HEK293T (cell line): ENCODE results near the gene SSX2IP.

Experiments used
- CTCF ChIA-PET: fragments of 350-600 bp; formaldehyde crosslinking; extraction: SDS; loops from one replicate; lab custom pipeline; 2021; ENCODE audit warnings: antibody characterized with exemption, inconsistent platforms; lab: Yijun Ruan, JAX
- POLR2A ChIA-PET: fragments of 350-600 bp; formaldehyde crosslinking; extraction: SDS; loops from one replicate; lab custom pipeline; 2020; ENCODE audit warnings: antibody characterized with exemption, inconsistent platforms; lab: Yijun Ruan, JAX
- DNase-seq: peaks from one replicate; pipeline ENCODE4 v3.0.0; 2012; ENCODE audit warnings: mixed read lengths; ENCODE audit errors: extremely low spot score
- ARNT ChIP-seq: fragments of 450-650 bp; IDR thresholded peaks from 2 replicates; pipeline ENCODE4 v1.6.1; 2017; ENCODE audit warnings: mild to moderate bottlenecking
- BHLHE40 ChIP-seq: fragments of 450-650 bp; IDR thresholded peaks from 2 replicates; pipeline ENCODE4 v1.6.1; 2016; ENCODE audit warnings: mild to moderate bottlenecking, moderate library complexity, borderline replicate concordance
- CTBP1 ChIP-seq: fragments of 450-650 bp; IDR thresholded peaks from 2 replicates; pipeline ENCODE4 v1.6.1; 2016; ENCODE audit warnings: borderline replicate concordance
- ELF4 ChIP-seq: fragments of 450-650 bp; IDR thresholded peaks from 2 replicates; pipeline ENCODE4 v1.6.1; 2017; ENCODE audit warnings: antibody characterized with exemption
- FOXA1 ChIP-seq: fragments of 450-650 bp; IDR thresholded peaks from 2 replicates; pipeline ENCODE4 v1.6.1; 2016; ENCODE audit warnings: mild to moderate bottlenecking
- FOXK2 ChIP-seq: fragments of 450-650 bp; IDR thresholded peaks from 2 replicates; pipeline ENCODE4 v1.6.1; 2016; ENCODE audit warnings: mild to moderate bottlenecking
- FOXM1 ChIP-seq: fragments of 450-650 bp; IDR thresholded peaks from 2 replicates; pipeline ENCODE4 v1.6.1; 2017; ENCODE audit warnings: mild to moderate bottlenecking, borderline replicate concordance
- HDGF ChIP-seq: fragments of 450-650 bp; IDR thresholded peaks from 2 replicates; pipeline ENCODE4 v1.6.1; 2017; ENCODE audit warnings: antibody characterized with exemption, borderline replicate concordance
- L3MBTL2 ChIP-seq: fragments of 450-650 bp; conservative IDR thresholded peaks from 2 replicates; pipeline ENCODE4 v1.6.1; 2016; ENCODE audit warnings: mild to moderate bottlenecking
- LEF1 ChIP-seq: fragments of 450-650 bp; IDR thresholded peaks from 2 replicates; pipeline ENCODE4 v1.6.1; 2017; ENCODE audit warnings: mild to moderate bottlenecking, borderline replicate concordance
- NFRKB ChIP-seq: fragments of 450-650 bp; IDR thresholded peaks from 2 replicates; pipeline ENCODE4 v1.6.1; 2016; ENCODE audit warnings: mild to moderate bottlenecking, moderate library complexity
- SP1 ChIP-seq: fragments of 450-650 bp; IDR thresholded peaks from 2 replicates; pipeline ENCODE4 v1.6.1; 2017
- SUZ12 ChIP-seq: fragments of 450-650 bp; IDR thresholded peaks from 2 replicates; pipeline ENCODE4 v1.6.1; 2016; ENCODE audit warnings: mild to moderate bottlenecking
- TARDBP ChIP-seq: fragments of 450-650 bp; IDR thresholded peaks from 2 replicates; pipeline ENCODE4 v1.6.1; 2016
- ZNF384 ChIP-seq: fragments of 450-650 bp; IDR thresholded peaks from 2 replicates; pipeline ENCODE4 v1.6.1; 2016
- TF ChIP-seq, protein P1 (sequence below): fragments of 450-650 bp; IDR thresholded peaks from 2 replicates; pipeline ENCODE4 v1.6.1; 2016

Gene SSX2IP

DNA sequence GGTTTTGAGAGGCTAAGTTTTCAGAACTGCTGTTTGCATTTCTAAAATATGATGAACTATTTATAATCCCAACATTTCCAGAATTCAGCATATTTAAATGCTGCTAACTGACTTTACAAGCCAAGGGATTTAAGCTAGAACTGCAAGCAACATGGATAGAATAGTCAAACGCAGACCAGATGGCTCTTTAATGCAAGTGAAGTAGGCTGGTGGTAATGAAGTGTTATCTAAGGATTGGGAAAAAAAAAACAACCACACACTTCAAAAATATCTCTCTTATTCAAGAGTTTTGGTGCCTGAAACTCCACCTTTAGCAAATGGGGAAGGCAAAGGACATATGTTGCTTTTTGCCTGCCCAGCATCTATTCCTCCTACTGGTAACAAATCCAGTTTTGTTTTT lies 20.9 kb upstream of the SSX2IP start:
- no peak for DNase-seq
- ChIA-PET POLR2A (interaction anchor here (0.6 kb wide), 1 partner anchor 36 kb away, joined by 3 read pairs; no protein-coding TSS in a partner anchor), CTCF (no interaction called here)
- TF ChIP-seq ELF4 (no peak), CTBP1 (no peak), FOXK2 (no peak), FOXM1 (no peak), ARNT (no peak), HDGF (no peak), FOXA1 (no peak), BHLHE40 (no peak), TARDBP (no peak), SUZ12 (no peak), NFRKB (no peak), ZNF384 (no peak), SP1 (no peak), LEF1 (no peak)
- TF ChIP-seq, protein P1, sequence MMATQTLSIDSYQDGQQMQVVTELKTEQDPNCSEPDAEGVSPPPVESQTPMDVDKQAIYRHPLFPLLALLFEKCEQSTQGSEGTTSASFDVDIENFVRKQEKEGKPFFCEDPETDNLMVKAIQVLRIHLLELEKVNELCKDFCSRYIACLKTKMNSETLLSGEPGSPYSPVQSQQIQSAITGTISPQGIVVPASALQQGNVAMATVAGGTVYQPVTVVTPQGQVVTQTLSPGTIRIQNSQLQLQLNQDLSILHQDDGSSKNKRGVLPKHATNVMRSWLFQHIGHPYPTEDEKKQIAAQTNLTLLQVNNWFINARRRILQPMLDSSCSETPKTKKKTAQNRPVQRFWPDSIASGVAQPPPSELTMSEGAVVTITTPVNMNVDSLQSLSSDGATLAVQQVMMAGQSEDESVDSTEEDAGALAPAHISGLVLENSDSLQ = no peak

DNA sequence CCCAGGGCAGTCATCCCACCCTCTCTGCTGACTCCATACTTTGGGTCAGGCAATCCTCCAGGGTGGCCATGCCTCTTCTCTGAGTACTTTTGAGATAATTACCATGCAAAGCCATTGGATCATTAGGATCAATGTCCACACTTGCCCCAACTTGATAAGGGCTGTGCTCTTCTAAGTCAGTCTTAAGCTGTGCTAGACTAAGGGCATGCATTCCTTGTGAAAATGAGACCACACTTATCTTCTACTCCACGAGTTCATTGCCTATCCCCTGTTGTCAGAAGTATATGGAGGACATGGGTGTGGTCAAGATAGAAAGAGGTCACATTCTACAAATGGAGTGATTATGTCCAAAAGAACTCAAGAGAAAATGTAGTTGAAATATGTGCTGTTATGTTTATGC lies 18.9 kb upstream of the SSX2IP start:
- CTCF ChIA-PET = no interaction called here
- no peak for DNase-seq
- POLR2A ChIA-PET = no interaction called here
- TF ChIP-seq ZNF384 (no peak), FOXK2 (no peak), ARNT (no peak), L3MBTL2 (no peak), SUZ12 (no peak), CTBP1 (no peak), FOXA1 (no peak), BHLHE40 (no peak), NFRKB (no peak)

DNA sequence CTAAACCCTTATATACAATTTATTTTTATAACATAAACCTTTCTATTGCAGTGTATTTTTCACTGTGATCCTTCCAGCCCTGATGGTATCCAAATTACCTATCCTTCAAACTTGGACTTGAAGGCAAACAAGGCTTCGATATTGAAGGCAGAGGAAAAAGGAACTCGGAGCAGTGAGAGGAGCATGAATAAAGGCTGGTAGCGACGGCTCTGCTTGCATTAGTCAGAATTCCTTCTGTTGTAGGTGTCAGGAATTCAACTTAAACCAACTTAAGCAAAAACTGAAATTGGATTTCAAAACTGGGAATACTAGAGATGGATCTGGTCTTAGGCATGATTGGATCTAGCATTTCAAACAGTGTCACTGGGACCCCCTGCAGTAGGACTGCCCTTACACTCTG lies 17.8 kb upstream of the SSX2IP start:
- ChIA-PET CTCF (no interaction called here), POLR2A (no interaction called here)
- TF ChIP-seq ARNT (no peak), L3MBTL2 (no peak), BHLHE40 (no peak), CTBP1 (no peak), FOXK2 (no peak), NFRKB (no peak), SP1 (no peak), TARDBP (no peak), ELF4 (no peak), HDGF (no peak), SUZ12 (no peak), FOXM1 (no peak), ZNF384 (no peak), FOXA1 (no peak), LEF1 (no peak)
- TF ChIP-seq, protein P1 = no peak
- DNase-seq = no peak

DNA sequence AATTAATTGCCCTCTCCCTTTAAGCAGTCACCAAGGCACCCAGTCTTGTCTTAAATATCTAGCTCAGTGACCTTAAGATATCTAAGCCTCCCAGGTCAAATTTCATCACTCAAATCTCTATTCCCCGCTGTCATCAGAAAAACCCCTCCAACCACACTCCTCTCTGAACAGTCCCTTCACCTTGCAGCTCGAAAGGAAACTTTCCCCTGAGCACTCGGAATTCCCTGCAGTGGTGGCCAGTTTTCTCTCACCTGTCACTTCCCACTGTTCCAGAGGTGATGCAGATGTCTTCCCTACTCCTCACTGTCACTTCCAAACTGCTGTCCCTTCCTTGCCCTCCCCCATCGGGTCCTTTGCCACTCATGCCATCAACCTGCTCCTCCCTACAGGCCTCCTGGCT lies 15.3 kb upstream of the SSX2IP start:
- ChIA-PET CTCF (interaction anchor here (1.2 kb wide), 1 partner anchor 15 kb away, joined by 3 read pairs; no protein-coding TSS in a partner anchor), POLR2A (no interaction called here)
- TF ChIP-seq LEF1 (no peak), BHLHE40 (no peak), CTBP1 (no peak), ZNF384 (no peak), FOXA1 (no peak), HDGF (no peak), SP1 (no peak), FOXK2 (no peak), FOXM1 (no peak)
- DNase-seq = no peak

DNA sequence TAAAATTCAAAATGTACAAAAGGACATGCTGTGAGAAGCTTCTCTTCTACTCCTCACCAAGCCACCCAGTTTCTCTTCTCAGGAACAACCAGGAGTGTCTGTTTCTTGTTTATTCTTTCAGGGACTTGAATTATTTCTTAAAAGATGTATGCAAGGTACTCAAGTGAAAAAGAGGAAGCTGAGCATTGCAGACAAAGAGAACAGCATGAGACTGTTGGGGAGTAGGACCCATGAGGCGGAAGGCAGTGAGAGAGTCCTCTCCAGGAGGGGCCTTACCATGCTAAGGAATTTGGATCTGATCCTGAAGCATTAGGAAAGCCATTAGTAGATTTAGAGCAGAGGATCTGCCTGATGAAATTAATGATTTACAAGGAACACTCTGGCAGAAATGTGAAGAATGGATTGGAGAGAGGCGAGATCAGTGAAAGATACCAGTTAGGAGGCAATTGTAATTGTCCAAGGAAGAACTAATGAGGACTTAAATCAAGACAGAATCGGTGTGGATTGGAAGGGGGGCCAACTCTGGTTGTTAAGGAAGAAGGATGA lies 14.7 kb upstream of the SSX2IP start:
- no peak for TF ChIP-seq BHLHE40
- no peak for TF ChIP-seq ARNT
- TF ChIP-seq LEF1 = no peak
- TF ChIP-seq FOXA1 = no peak
- no peak for TF ChIP-seq ZNF384
- TF ChIP-seq FOXK2 = no peak
- TF ChIP-seq SP1 = no peak
- TF ChIP-seq, protein P1 = no peak
- TF ChIP-seq SUZ12 = no peak
- TF ChIP-seq TARDBP = no peak
- TF ChIP-seq L3MBTL2 = no peak
- no peak for TF ChIP-seq CTBP1
- ChIA-PET POLR2A (interaction anchor here (0.6 kb wide), 1 partner anchor 139 kb away, joined by 3 read pairs; no protein-coding TSS in a partner anchor), CTCF (no interaction called here)
- no peak for DNase-seq

DNA sequence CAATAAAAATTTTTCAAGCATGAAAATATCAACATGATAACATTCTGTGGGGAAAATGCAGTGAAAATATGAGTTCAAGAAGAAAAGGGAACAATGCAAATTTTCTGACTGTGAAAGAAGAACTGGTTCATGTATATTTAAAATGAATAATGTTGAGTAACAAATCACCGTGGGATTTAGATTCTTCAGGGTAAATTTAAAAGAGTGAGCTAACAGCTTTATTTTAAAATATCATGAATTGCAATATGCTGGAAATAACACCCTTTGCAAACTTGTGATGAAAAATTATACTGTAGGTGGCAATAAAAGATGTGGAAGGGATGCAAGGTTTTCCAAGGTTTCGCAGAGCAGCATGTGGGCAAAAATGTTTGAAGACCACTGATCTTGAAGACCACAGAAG lies 13.2 kb upstream of the SSX2IP start:
- CTCF ChIA-PET = no interaction called here
- DNase-seq = no peak
- TF ChIP-seq, protein P1 = no peak
- TF ChIP-seq NFRKB (no peak), FOXM1 (no peak)

More for the DNA sequence above, 13.2 kb upstream of the SSX2IP start:
- POLR2A ChIA-PET = interaction anchor here (0.6 kb wide), 1 partner anchor 568 kb away, joined by 3 read pairs; no protein-coding TSS in a partner anchor
